Karpas-422 (cell line): ENCODE data around the gene SLC17A6. TPM values are rescaled to one million over a fixed set of nuclear protein-coding genes. Genes with fewer than 3 reads are reported as not detected.

Experiments
- DNase-seq: peaks from one replicate; pipeline ENCODE4 v3.0.0-alpha.2; 2015
- H2AFZ ChIP-seq: fragments of 200-600 bp; sonication (generic); 2 replicates; pipeline ENCODE4 v1.6.1; 2014; ENCODE audit warnings: antibody characterized with exemption, low read length, mixed read lengths
- H3K27ac ChIP-seq: fragments of 200-600 bp; sonication (generic); 2 replicates; pipeline ENCODE4 v1.5.1; 2014; ENCODE audit warnings: mild to moderate bottlenecking, low read length, moderate library complexity
- H3K27me3 ChIP-seq: fragments of 200-600 bp; sonication (generic); 2 replicates; pipeline ENCODE4 v1.6.1; 2014; ENCODE audit warnings: low read length, mixed read lengths
- H3K36me3 ChIP-seq: fragments of 200-600 bp; sonication (generic); 2 replicates; pipeline ENCODE4 v1.6.1; 2014; ENCODE audit warnings: low read length, mixed read lengths; ENCODE audit not compliant: insufficient read depth
- H3K4me1 ChIP-seq: fragments of 200-600 bp; sonication (generic); 2 replicates; pipeline ENCODE4 v1.6.1; 2014; ENCODE audit warnings: mild to moderate bottlenecking, low read length, mixed read lengths
- H3K4me2 ChIP-seq: fragments of 200-600 bp; sonication (generic); 2 replicates; pipeline ENCODE4 v1.6.1; 2014; ENCODE audit warnings: low read length, low read depth, mild to moderate bottlenecking; ENCODE audit not compliant: poor library complexity, severe bottlenecking
- H3K4me3 ChIP-seq: fragments of 200-600 bp; sonication (generic); 2 replicates; pipeline ENCODE4 v1.5.1; 2014; ENCODE audit warnings: mild to moderate bottlenecking, antibody characterized with exemption, low read length, mixed read lengths
- H3K79me2 ChIP-seq: fragments of 200-600 bp; sonication (generic); 2 replicates; pipeline ENCODE4 v1.6.1; 2014; ENCODE audit warnings: mild to moderate bottlenecking, low read length, mixed read lengths
- H3K9ac ChIP-seq: fragments of 200-600 bp; sonication (generic); 2 replicates; pipeline ENCODE4 v1.6.0; 2014; ENCODE audit warnings: low read length
- H3K9me2 ChIP-seq: fragments of 200-600 bp; sonication (generic), shearing (Covaris generic); replicated peaks from 2 replicates; pipeline ENCODE4 v1.6.0; 2014; ENCODE audit warnings: mild to moderate bottlenecking, low read length, moderate library complexity; ENCODE audit not compliant: insufficient read depth
- H3K9me3 ChIP-seq: fragments of 300-700, 200-600 bp; sonication (generic); 2 replicates; pipeline ENCODE4 v1.6.1; 2014; ENCODE audit warnings: low read length, mixed read lengths
- H4K20me1 ChIP-seq: fragments of 200-600 bp; sonication (generic); 2 replicates; pipeline ENCODE4 v1.6.1; 2014; ENCODE audit warnings: mild to moderate bottlenecking, antibody characterized with exemption, low read length, low read depth; ENCODE audit not compliant: insufficient read depth
- total RNA-seq: library from RNA; depleted of rRNA; stranded (reverse); fragments of >200 nt; shearing (Covaris generic); gene quantifications from 2 replicates; pipeline ENCODE4 v1.2.3, GENCODE V29; 2014; ENCODE audit warnings: low replicate concordance; rRNA removed

The SLC17A6 gene
- not detected in 2 replicates for total RNA-seq

DNA sequence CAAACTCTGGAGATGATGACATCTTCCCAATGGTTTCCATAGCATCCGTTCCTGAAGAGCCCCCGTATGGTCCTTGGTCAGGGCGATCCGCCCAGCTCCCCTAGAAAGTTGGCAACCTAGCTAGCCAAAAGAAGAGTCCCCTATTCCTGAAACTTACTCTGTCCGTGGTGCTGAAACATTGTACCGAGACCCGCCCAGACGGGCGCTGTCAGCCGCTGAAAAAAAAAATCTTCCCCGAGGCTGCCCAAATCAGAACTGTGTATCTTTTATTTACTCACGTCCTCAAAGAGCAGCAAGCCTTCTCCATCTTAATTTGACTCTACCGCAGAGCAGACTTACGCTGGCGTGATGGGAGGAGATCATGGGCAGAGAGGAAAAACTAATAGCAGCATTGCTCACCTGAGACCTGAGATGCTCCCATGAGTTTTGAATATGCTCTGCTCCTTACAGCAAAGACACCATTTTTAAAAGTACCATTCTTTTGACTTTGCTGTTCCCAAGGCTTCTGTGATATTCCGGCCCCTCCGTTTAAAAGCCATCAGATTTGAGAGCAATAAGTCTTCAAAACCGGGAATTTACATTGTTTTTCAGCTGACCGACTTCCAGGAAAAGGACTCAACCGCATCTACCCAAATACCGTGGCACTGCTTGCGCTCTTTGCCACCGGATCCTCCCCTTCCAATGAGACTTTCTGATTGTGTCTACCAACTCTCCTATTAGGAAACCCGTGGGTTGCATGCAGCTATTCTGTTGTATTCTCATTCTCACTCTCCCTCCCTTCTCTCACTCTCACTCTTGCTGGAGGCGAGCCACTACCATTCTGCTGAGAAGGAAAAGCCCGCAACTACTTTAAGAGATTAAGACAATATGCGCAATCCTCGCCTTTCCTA lies at the start of gene SLC17A6:
Gene SLC17A6, plus strand, starts transcription at position 786 of the 890 bp plus-strand sequence. CDS start 153 bp downstream, outside the sequence.
- no peak within 1 kb of the TSS for H3K9ac ChIP-seq
- H3K27ac ChIP-seq: no peak within 1 kb of the TSS
- no peaks in the 10 kb centered on the region for H3K36me3 ChIP-seq
- H3K9me2 ChIP-seq: no peaks in the 10 kb centered on the region
- peak; percentile 64 for DNase-seq
- no peaks in the 10 kb centered on the region for H4K20me1 ChIP-seq
- no peak within 1 kb of the TSS for H3K4me2 ChIP-seq
- H3K9me3 ChIP-seq: no peaks in the 10 kb centered on the region
- H3K4me3 ChIP-seq: no peak within 1 kb of the TSS
- no peak within 1 kb of the TSS for H2AFZ ChIP-seq
- no peaks in the 10 kb centered on the region for H3K79me2 ChIP-seq
- H3K4me1 ChIP-seq: no peaks in the 10 kb centered on the region
- H3K27me3 ChIP-seq: no peaks in the 10 kb centered on the region

DNA sequence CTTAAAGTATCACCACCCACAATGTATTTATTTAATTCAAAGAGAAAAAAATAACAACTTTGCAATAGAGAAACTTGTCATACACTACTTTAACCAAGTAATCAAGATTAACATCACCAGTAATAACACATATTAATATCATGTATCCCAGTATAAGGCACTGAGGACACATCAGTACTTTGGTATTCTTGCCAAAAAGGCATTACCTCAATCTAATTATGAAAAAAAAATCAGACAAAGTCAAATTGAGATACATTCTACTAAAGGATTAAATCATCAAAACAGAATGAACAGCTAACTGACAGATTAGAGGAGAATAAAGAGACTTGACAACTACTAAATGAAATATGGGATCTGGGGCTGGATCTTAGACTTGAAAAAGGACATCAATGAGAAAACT lies 35.8 kb upstream of the SLC17A6 start:
- Histone ChIP-seq H3K36me3 (no peaks in the 10 kb centered on the region), H3K79me2 (no peaks in the 10 kb centered on the region), H3K4me2 (no peak overlapping the region), H4K20me1 (no peaks in the 10 kb centered on the region), H3K27ac (no peak overlapping the region), H2AFZ (no peak overlapping the region), H3K4me3 (no peak overlapping the region), H3K27me3 (no peaks in the 10 kb centered on the region), H3K9me3 (no peaks in the 10 kb centered on the region), H3K4me1 (no peaks in the 10 kb centered on the region), H3K9me2 (no peaks in the 10 kb centered on the region), H3K9ac (no peak overlapping the region)
- no peak for DNase-seq

DNA sequence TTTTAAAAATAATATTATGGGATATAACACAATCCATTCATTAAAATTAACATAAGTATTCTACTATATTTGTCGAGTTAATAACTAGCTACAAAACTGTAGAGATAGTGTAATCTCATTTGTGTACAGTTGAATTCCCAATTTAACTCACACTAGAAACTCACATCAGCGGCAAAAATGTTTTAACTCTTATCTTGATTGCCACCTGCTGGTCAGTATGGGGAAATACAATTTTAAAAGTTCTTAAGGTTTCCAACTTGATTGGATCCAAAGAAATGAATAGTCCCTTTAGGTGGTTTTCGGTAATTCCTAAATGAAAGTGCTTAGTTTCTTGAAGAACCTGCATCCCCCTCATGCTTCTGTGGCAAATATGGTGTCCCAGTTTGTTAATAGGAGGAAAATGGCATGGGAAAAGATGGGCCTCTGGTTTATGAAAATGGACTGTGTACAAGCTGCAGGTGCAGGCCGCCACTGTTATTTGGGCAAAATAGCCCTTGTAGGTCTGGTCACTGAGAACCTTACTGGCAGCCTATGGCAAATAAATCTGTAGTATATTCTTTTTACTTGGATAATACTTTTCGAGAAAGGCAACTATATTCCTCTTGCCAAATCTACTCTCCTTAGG lies 33.7 kb upstream of the SLC17A6 start:
- Histone ChIP-seq H3K4me1 (no peaks in the 10 kb centered on the region), H3K9ac (no peak overlapping the region), H3K27ac (no peak overlapping the region), H3K79me2 (no peaks in the 10 kb centered on the region), H3K27me3 (no peaks in the 10 kb centered on the region), H4K20me1 (no peaks in the 10 kb centered on the region), H3K4me2 (no peak overlapping the region), H3K4me3 (no peak overlapping the region), H3K9me3 (no peaks in the 10 kb centered on the region), H2AFZ (no peak overlapping the region), H3K36me3 (no peaks in the 10 kb centered on the region), H3K9me2 (no peaks in the 10 kb centered on the region)
- peak; percentile 69 for DNase-seq

DNA sequence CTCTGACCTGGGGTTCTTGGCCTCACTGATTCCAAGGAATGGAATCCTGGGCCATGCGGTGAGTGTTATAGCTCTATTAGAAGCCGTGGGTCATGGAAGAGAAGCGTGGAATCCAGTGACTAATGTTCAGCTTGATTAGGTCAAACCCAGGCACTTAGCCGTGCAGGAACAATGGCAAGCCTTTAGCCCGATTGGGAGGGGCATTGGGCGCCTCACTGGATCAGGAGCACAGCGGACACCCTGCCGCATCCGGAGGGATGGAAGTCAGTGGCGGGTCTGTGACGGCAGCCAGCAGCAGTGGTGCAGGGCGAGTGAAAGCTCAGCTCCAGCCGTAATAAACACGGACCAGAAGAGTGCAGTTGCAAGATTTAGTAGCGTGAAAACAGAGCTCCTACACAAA lies 20.5 kb upstream of the SLC17A6 start:
- Histone ChIP-seq H3K4me3 (no peak overlapping the region), H3K9ac (no peak overlapping the region), H3K4me2 (no peak overlapping the region), H3K9me2 (no peaks in the 10 kb centered on the region), H3K27me3 (no peaks in the 10 kb centered on the region), H3K27ac (no peak overlapping the region), H3K79me2 (no peaks in the 10 kb centered on the region), H3K36me3 (no peaks in the 10 kb centered on the region), H3K4me1 (no peaks in the 10 kb centered on the region), H2AFZ (no peak overlapping the region), H4K20me1 (no peaks in the 10 kb centered on the region), H3K9me3 (no peaks in the 10 kb centered on the region)
- DNase-seq: no peak

DNA sequence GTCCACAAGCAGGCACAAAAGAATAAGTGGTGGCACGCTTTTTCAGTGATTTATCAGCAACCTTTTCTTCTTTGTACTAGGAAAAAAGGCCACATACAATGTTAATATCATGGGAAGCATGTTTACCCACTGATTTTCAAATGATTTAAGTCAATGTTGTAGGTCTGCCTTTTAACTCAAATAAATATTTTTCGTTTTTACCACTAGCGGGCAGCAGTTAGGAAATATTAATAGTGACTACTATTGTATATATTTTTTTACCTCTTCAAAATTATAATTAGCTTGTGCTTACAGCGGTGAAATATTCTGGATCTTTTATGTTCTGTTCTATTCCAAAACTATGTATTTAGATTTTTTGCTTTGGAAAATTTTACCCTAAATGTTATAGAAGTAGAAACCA lies 6.4 kb upstream of the SLC17A6 start:
- no peaks in the 10 kb centered on the region for H3K9me3 ChIP-seq
- no peaks in the 10 kb centered on the region for H3K79me2 ChIP-seq
- no peaks in the 10 kb centered on the region for H3K27me3 ChIP-seq
- no peak overlapping the region for H3K27ac ChIP-seq
- DNase-seq: peak; percentile 51
- no peak overlapping the region for H3K4me3 ChIP-seq
- no peaks in the 10 kb centered on the region for H3K36me3 ChIP-seq
- no peaks in the 10 kb centered on the region for H3K9me2 ChIP-seq
- H4K20me1 ChIP-seq: no peaks in the 10 kb centered on the region
- H3K4me2 ChIP-seq: no peak overlapping the region
- H2AFZ ChIP-seq: no peak overlapping the region
- H3K4me1 ChIP-seq: no peaks in the 10 kb centered on the region
- no peak overlapping the region for H3K9ac ChIP-seq

DNA sequence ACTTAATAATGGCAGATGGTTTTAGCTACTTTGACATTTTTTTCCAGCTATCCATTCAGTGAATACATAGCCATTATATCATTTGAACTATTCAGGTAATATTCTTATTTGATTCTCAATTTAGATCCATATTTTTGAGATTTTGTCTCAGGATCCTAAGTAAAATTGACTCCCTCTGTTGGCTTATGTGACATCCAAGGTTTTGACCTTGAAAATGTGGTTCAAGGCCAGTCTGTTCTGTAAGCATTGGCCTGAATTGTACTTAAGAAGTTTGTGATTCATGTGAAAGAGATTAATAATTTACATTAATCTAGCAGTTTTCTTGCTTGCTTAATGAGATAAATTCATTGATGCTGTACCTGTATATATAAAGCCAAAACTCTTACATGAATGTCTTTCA lies 1.6 kb upstream of the SLC17A6 start:
- H3K79me2 ChIP-seq: no peaks in the 10 kb centered on the region
- H3K9me3 ChIP-seq: no peaks in the 10 kb centered on the region
- no peaks in the 10 kb centered on the region for H4K20me1 ChIP-seq
- H3K9ac ChIP-seq: no peak overlapping the region
- H3K4me1 ChIP-seq: no peaks in the 10 kb centered on the region
- H3K27ac ChIP-seq: no peak overlapping the region
- no peaks in the 10 kb centered on the region for H3K36me3 ChIP-seq
- no peaks in the 10 kb centered on the region for H3K27me3 ChIP-seq
- H2AFZ ChIP-seq: no peak overlapping the region
- H3K4me2 ChIP-seq: no peak overlapping the region
- no peak for DNase-seq
- H3K9me2 ChIP-seq: no peaks in the 10 kb centered on the region
- no peak overlapping the region for H3K4me3 ChIP-seq

DNA sequence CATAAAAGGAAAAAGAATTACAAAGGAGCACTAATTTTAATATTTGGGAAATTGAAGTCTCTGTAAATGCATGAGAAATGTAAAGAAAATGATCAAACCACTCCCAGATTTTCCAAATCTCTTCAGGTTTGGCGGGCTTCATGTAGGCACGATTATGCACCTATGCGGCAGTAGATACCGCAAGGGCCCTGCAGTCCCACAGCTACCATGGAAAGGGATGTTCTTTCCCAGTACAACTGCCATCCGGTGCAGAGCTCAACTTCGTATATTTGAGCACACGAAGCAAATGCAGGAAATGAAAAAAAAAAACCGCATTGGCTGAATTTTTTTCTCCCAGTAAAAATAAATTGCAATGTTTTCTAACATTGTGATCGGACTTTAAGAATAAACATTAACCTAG lies 1.4 kb downstream of the SLC17A6 start:
- H3K79me2 ChIP-seq: no peaks in the 10 kb centered on the region
- no peaks in the 10 kb centered on the region for H4K20me1 ChIP-seq
- H3K9me2 ChIP-seq: no peaks in the 10 kb centered on the region
- H2AFZ ChIP-seq: no peak overlapping the region
- H3K9me3 ChIP-seq: no peaks in the 10 kb centered on the region
- no peaks in the 10 kb centered on the region for H3K36me3 ChIP-seq
- H3K27me3 ChIP-seq: no peaks in the 10 kb centered on the region
- no peak overlapping the region for H3K4me3 ChIP-seq
- DNase-seq: no peak
- H3K4me2 ChIP-seq: no peak overlapping the region
- H3K9ac ChIP-seq: no peak overlapping the region
- H3K27ac ChIP-seq: no peak overlapping the region
- H3K4me1 ChIP-seq: no peaks in the 10 kb centered on the region

DNA sequence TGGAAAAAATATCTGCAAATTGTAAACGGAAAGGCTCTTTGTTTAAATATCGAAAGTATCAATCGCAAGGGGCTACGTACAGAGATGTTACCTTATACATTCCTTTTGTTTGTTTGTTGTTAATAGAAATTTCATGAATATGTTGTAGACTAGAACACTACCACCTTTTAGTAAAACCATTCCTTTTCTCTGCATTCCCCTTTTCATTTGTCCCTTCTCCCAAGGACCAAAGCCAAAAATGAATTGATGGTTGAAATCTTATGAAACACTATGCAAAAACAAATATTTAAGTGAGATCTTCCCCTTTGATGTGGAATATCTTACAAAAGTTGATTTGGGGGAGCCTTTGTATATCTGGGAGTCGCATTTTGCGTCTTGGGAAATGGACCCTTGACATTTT lies 2.1 kb downstream of the SLC17A6 start:
- no peaks in the 10 kb centered on the region for H3K4me1 ChIP-seq
- no peak overlapping the region for H3K4me2 ChIP-seq
- H3K4me3 ChIP-seq: no peak overlapping the region
- H3K27me3 ChIP-seq: no peaks in the 10 kb centered on the region
- H3K9ac ChIP-seq: no peak overlapping the region
- no peak for DNase-seq
- no peaks in the 10 kb centered on the region for H3K36me3 ChIP-seq
- H3K9me3 ChIP-seq: no peaks in the 10 kb centered on the region
- no peaks in the 10 kb centered on the region for H3K9me2 ChIP-seq
- no peaks in the 10 kb centered on the region for H3K79me2 ChIP-seq
- no peak overlapping the region for H2AFZ ChIP-seq
- H4K20me1 ChIP-seq: no peaks in the 10 kb centered on the region
- no peak overlapping the region for H3K27ac ChIP-seq
